ENCODE measurements around the gene DSCAM. TPM values are rescaled to one million over a fixed set of nuclear protein-coding genes. Genes with fewer than 3 reads are reported as not detected.

DSCAM gene
- total RNA-seq, 1 donor from 2014 or later: 0.06 TPM

DNA sequence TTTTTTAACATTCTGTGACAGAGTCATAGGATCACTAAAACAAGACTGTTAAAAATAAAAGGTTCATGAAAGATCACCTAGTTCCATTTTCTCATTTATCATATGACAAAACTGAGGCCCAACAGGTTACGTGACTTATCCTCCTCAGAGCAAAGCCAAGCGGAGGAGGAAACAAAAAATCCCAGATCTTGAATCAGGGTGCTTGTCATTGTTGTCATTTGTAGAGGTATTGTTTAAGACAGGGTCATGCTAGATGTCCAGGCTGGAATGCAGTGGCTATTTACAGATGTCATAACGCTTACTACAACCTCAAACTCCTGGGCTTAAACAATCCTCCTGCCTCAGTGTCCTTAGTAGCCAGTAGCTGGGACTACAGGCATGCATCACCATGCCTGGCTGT lies 293.2 kb downstream of the DSCAM start:
- no peak for DNase-seq (ENCODE audit: low read depth)
- TF ChIP-seq, protein P1, sequence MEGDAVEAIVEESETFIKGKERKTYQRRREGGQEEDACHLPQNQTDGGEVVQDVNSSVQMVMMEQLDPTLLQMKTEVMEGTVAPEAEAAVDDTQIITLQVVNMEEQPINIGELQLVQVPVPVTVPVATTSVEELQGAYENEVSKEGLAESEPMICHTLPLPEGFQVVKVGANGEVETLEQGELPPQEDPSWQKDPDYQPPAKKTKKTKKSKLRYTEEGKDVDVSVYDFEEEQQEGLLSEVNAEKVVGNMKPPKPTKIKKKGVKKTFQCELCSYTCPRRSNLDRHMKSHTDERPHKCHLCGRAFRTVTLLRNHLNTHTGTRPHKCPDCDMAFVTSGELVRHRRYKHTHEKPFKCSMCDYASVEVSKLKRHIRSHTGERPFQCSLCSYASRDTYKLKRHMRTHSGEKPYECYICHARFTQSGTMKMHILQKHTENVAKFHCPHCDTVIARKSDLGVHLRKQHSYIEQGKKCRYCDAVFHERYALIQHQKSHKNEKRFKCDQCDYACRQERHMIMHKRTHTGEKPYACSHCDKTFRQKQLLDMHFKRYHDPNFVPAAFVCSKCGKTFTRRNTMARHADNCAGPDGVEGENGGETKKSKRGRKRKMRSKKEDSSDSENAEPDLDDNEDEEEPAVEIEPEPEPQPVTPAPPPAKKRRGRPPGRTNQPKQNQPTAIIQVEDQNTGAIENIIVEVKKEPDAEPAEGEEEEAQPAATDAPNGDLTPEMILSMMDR (conservative IDR thresholded peaks at IDR 0.05; ENCODE audit: low read depth, low read length): no peak
- H3K4me3 ChIP-seq (ENCODE audit: low read depth, low read length): no peak overlapping the region

DNA sequence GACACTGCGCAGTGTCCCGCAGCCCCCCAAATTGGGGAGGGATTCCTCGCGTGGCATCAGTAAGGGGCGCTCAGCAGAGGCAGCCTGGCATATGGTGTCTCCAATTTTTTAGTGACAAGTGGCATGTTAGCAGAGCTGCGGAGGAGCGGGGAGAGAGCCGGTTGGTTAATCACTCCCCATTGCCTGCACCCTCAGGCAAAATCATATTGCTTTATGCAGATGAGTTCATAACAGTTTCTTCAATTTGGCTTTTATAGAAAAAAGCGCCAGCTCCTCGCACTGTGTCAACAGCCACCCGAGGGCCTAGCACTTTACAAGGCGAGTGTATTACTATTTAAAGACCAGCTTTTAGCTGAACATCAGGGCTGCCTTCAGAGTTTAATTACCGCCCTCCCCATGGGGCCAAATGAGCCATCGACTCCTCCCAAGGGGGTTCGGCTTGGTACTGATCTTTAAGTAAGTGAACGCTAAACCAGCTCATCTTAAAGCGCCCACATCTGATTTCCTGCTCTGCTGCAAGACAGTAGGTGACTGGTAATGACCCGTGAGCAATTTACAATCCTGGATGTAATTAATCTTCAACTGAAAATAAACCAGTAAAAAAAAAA lies 298.9 kb downstream of the DSCAM start:
- H3K4me3 ChIP-seq (ENCODE audit: low read depth, low read length): no peak overlapping the region
- TF ChIP-seq, protein P1 (conservative IDR thresholded peaks at IDR 0.05; ENCODE audit: low read depth, low read length): no peak
- DNase-seq (ENCODE audit: low read depth): no peak

DNA sequence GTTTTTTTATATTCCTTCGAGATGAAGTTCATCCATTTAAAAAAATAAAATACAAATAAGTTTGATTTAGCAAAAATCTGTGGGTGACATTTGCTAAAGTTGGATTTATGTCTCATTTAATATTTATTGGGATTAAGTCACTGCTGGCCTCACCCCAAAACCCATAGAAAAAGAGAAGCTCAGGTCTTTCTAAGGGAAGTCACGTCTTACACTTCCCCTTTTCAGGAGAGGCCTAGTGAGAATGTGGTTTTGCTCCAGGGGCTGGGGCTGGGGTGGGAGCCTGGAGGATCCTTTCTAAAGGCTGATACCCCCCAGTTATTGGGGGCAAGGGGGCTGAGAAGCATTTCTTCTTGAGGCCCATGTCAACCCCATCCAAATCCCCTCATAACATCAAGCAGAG lies 300.3 kb downstream of the DSCAM start:
- TF ChIP-seq, protein P1 (conservative IDR thresholded peaks at IDR 0.05; ENCODE audit: low read depth, low read length): no peak
- DNase-seq (ENCODE audit: low read depth): no peak
- no peak overlapping the region for H3K4me3 ChIP-seq (ENCODE audit: low read depth, low read length)

DNA sequence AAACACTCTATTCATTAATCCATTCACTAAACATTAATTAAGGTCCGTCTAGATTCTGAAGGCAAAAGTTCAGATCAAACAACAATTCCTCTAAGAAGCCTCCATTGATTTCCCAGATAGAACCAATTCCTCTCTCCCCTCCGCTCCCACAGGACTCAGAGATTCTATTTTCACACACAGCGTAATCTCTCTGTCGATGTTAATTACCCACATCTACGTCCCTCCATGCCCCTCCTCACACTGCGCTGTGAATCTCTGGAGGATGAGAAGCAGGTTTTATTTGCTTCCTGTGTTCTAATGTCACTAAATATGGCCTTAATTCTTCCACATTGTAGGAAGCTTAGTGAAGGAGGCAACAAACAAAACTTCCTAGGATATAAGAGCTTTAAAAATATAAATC lies 306.7 kb downstream of the DSCAM start:
- TF ChIP-seq, protein P1 (conservative IDR thresholded peaks at IDR 0.05; ENCODE audit: low read depth, low read length): no peak
- no peak overlapping the region for H3K4me3 ChIP-seq (ENCODE audit: low read depth, low read length)
- no peak for DNase-seq (ENCODE audit: low read depth)

DNA sequence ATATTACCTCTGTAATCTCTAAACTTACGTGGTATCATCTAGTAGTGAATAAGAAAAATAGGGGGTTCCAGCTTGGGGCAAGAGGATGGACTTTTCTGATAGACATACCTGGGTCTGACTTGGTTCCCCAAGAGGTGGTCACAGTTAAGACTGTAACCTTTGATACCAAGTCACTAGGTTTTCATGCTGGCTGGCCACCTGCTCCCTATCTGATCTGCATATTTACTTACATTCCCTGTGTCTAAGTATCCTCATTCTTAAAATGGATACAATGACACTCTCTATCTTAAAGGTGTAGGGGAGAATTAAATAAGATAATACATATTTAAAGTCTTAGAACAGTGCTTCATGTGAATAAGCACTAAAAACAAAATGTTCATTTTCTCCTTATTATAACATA lies 312.1 kb downstream of the DSCAM start:
- no peak overlapping the region for H3K4me3 ChIP-seq (ENCODE audit: low read depth, low read length)
- TF ChIP-seq, protein P1 (conservative IDR thresholded peaks at IDR 0.05; ENCODE audit: low read depth, low read length): no peak
- DNase-seq (ENCODE audit: low read depth): no peak

DNA sequence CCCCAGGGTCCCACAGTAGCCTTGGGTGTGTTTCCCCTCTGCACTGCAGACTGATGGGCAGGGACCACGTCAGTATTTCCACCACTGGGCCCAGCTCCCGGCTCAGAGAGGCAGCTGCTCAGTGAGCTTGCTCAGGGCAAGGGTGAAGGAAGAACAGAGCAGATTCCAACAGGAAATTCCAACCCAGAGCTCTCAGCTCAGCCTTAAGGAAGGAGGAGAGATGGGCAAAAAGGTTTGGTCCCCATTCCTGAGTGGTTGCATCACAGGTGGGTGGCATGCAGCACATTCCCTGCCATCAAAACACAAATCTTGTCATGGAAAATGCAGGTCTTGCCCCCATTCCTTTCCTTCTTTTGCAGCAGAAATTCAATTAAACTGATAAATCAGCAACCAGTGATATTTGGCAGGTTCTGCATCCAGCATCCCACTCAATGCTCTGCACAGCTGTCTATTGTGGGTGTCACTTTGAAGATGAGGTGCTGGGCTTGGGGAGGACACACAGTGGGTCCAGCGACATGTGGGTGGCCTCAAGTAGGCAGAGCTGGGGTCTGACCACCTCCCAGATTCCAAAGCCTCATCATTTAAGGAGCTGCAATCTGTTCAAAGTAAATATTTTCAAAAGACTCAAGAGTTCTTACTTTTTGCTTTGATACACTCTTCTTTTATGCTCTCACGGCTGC lies 315.4 kb downstream of the DSCAM start:
- no peak overlapping the region for H3K4me3 ChIP-seq (ENCODE audit: low read depth, low read length)
- DNase-seq (ENCODE audit: low read depth): no peak
- TF ChIP-seq, protein P1 (conservative IDR thresholded peaks at IDR 0.05; ENCODE audit: low read depth, low read length): no peak

DNA sequence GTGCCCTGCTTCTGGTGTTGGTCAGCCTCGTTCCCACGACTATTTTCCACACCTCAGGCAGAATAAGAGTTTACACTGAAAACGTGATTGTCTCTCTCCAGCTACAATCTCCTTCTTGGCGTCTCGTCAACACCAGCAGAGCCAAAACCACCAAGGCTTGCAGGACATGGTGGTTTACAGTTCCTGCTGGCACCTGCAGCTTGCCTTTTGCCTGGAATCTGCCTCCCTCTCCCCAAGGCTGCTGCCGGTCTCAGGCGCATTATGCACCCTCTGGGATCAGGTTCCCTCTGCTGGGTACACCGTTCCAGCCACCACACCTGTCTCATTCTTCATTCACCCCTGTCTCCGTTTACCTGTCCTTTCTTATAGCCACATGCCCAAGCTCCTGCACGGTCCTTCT lies 315.9 kb downstream of the DSCAM start:
- TF ChIP-seq, protein P1 (conservative IDR thresholded peaks at IDR 0.05; ENCODE audit: low read depth, low read length): no peak

More for the DNA sequence above, 315.9 kb downstream of the DSCAM start:
- no peak overlapping the region for H3K4me3 ChIP-seq (ENCODE audit: low read depth, low read length)
- no peak for DNase-seq (ENCODE audit: low read depth)

Measured in epithelial cell of proximal tubule (primary cell).